NB4 (cell line): ENCODE data around the gene SLC9A4.

Experiments
- CTCF ChIP-seq: IDR thresholded peaks from one replicate; pipeline ENCODE4 v1.5.1; 2012; ENCODE audit warnings: low read depth, low read length
- MAX ChIP-seq: IDR thresholded peaks from 2 replicates; pipeline ENCODE4 v1.6.1; 2011; ENCODE audit warnings: low read depth, low read length
- POLR2A ChIP-seq: IDR thresholded peaks from 2 replicates; pipeline ENCODE4 v1.6.1; 2011; ENCODE audit warnings: mild to moderate bottlenecking; ENCODE audit not compliant: insufficient read length; ENCODE audit errors: extremely low read depth

- TF ChIP-seq CTCF, result no peak
- TF ChIP-seq POLR2A, result no peak
- no peak for TF ChIP-seq MAX
Measured at GRCh38 chr2:102522162-102522561, 49.1 kb downstream of the SLC9A4 start.
